WTC11 (cell line): ENCODE results near the gene PARP14. TPM values are rescaled to one million over a fixed set of nuclear protein-coding genes. Genes with fewer than 3 reads are reported as not detected.
A peak's percentile ranks its signal among the peaks of the same experiment; 100 is the strongest.
"Not testable (repeated sequence)": the region's sequence is repeated elsewhere in the genome, so short reads cannot be mapped to it uniquely, and the experiment has no call there.

ENCODE experiments used
- ATAC-seq: fragments of 200-7000 bp; cut with Tn5 transposase; 2 replicates; pipeline ENCODE4 v1.10.0; 2021; ENCODE audit warnings: mild to moderate bottlenecking, moderate library complexity
- CTCF ChIA-PET: fragments of 300-600 bp; sonication (Branson Sonifier 250); formaldehyde crosslinking; loops from one replicate; lab custom pipeline; 2021; ENCODE audit warnings: antibody characterized with exemption; lab: Charles Lee
- POLR2A ChIA-PET: fragments of 350-600 bp; sonication (Branson Sonifier 250); formaldehyde crosslinking; loops from one replicate; lab custom pipeline; 2021; ENCODE audit warnings: antibody characterized with exemption; lab: Charles Lee
- DNase-seq: peaks from one replicate; pipeline ENCODE4 v3.0.0; 2021; ENCODE audit warnings: low spot score
- H3K27ac Mint-ChIP-seq: 2 replicates; pipeline ENCODE4 v1.8.0; 2021; ENCODE audit warnings: mixed read lengths
- H3K27me3 Mint-ChIP-seq: 2 replicates; pipeline ENCODE4 v1.8.0; 2021; ENCODE audit warnings: low read depth, mild to moderate bottlenecking, moderate library complexity, mixed read lengths
- H3K36me3 Mint-ChIP-seq: 2 replicates; pipeline ENCODE4 v1.8.0; 2021; ENCODE audit warnings: mixed read lengths
- H3K4me1 Mint-ChIP-seq: 2 replicates; pipeline ENCODE4 v1.8.0; 2022; ENCODE audit warnings: mixed read lengths
- H3K4me3 Mint-ChIP-seq: 2 replicates; pipeline ENCODE4 v1.8.0; 2021; ENCODE audit warnings: mild to moderate bottlenecking, moderate library complexity, mixed read lengths
- H3K9me3 Mint-ChIP-seq: 2 replicates; pipeline ENCODE4 v1.8.0; 2021; ENCODE audit warnings: mixed read lengths
- AR ChIP-seq: fragments of 250-450 bp; sonication (Bioruptor Pico); IDR thresholded peaks from 2 replicates; pipeline ENCODE4 v1.9.0; 2021; ENCODE audit warnings: mild to moderate bottlenecking
- ATF3 ChIP-seq: sonication (generic); formaldehyde crosslinking; conservative IDR thresholded peaks from 2 replicates; pipeline ENCODE4 v1.8.1; 2022; ENCODE audit warnings: mild to moderate bottlenecking, missing genetic modification reagents
- CREB1 ChIP-seq: sonication (generic); formaldehyde crosslinking; IDR thresholded peaks from 2 replicates; pipeline ENCODE4 v1.8.0; 2023; ENCODE audit warnings: mild to moderate bottlenecking, missing genetic modification reagents
- FOXK1 ChIP-seq: sonication (generic); formaldehyde crosslinking; IDR thresholded peaks from 2 replicates; pipeline ENCODE4 v1.8.0; 2022; ENCODE audit warnings: mild to moderate bottlenecking, moderate library complexity, missing genetic modification reagents
- FOXP1 ChIP-seq: sonication (generic); formaldehyde crosslinking; IDR thresholded peaks from 2 replicates; pipeline ENCODE4 v1.8.0; 2022; ENCODE audit warnings: missing genetic modification reagents, mild to moderate bottlenecking, moderate library complexity, borderline replicate concordance
- GABPB1 ChIP-seq: sonication (generic); formaldehyde crosslinking; IDR thresholded peaks from 2 replicates; pipeline ENCODE4 v1.8.1; 2023; ENCODE audit warnings: mild to moderate bottlenecking, missing genetic modification reagents
- GRHL2 ChIP-seq: fragments of 250-450 bp; sonication (Bioruptor Pico); IDR thresholded peaks from 2 replicates; pipeline ENCODE4 v1.8.0; 2022; ENCODE audit warnings: mild to moderate bottlenecking, moderate library complexity; ENCODE audit not compliant: insufficient replicate concordance, severe bottlenecking
- HMGA2 ChIP-seq: fragments of 250-450 bp; sonication (Bioruptor Pico); IDR thresholded peaks from 2 replicates; pipeline ENCODE4 v1.4.0; 2021; ENCODE audit warnings: mild to moderate bottlenecking, moderate library complexity
- IRF2 ChIP-seq: sonication (generic); formaldehyde crosslinking; IDR thresholded peaks from 2 replicates; pipeline ENCODE4 v1.8.0; 2022; ENCODE audit warnings: low read depth, missing genetic modification reagents, borderline replicate concordance
- NR1H2 ChIP-seq: sonication (generic); formaldehyde crosslinking; IDR thresholded peaks from 2 replicates; pipeline ENCODE4 v1.9.0; 2021; ENCODE audit warnings: mild to moderate bottlenecking, moderate library complexity, missing genetic modification reagents
- NR3C1 ChIP-seq: sonication (generic); formaldehyde crosslinking; conservative IDR thresholded peaks from 2 replicates; pipeline ENCODE4 v1.8.1; 2023; ENCODE audit warnings: low read depth, mild to moderate bottlenecking, missing genetic modification reagents
- OVOL2 ChIP-seq: fragments of 250-450 bp; sonication (Bioruptor Pico); IDR thresholded peaks from 2 replicates; pipeline ENCODE4 v1.9.0; 2021; ENCODE audit warnings: mild to moderate bottlenecking, borderline replicate concordance
- PRRX2 ChIP-seq: fragments of 250-450 bp; sonication (Bioruptor Pico); IDR thresholded peaks from 2 replicates; pipeline ENCODE4 v1.8.0; 2021; ENCODE audit warnings: mild to moderate bottlenecking
- RELA ChIP-seq: sonication (generic); formaldehyde crosslinking; IDR thresholded peaks from 2 replicates; pipeline ENCODE4 v1.8.1; 2022; ENCODE audit warnings: missing genetic modification reagents, mild to moderate bottlenecking, borderline replicate concordance
- SP1 ChIP-seq: sonication (generic); formaldehyde crosslinking; conservative IDR thresholded peaks from 2 replicates; pipeline ENCODE4 v1.8.1; 2022; ENCODE audit warnings: missing genetic modification reagents
- ZNF263 ChIP-seq: sonication (generic); formaldehyde crosslinking; IDR thresholded peaks from 2 replicates; pipeline ENCODE4 v1.8.1; 2022; ENCODE audit warnings: low read depth, mild to moderate bottlenecking, moderate library complexity, missing genetic modification reagents
- total RNA-seq: library from RNA; stranded (reverse); gene quantifications from 3 replicates; pipeline ENCODE4 v1.2.3, GENCODE V29; 2021
- TF ChIP-seq, protein P1 (sequence below): sonication (generic); formaldehyde crosslinking; IDR thresholded peaks from 2 replicates; pipeline ENCODE4 v1.8.0; 2022; ENCODE audit warnings: missing genetic modification reagents
- TF ChIP-seq, protein P2 (sequence below): sonication (generic); formaldehyde crosslinking; IDR thresholded peaks from 2 replicates; pipeline ENCODE4 v1.8.0; 2023; ENCODE audit warnings: missing genetic modification reagents
- TF ChIP-seq, protein P3 (sequence below): sonication (generic); formaldehyde crosslinking; IDR thresholded peaks from 2 replicates; pipeline ENCODE4 v1.8.1; 2022; ENCODE audit warnings: low read depth, mild to moderate bottlenecking, moderate library complexity, missing genetic modification reagents, borderline replicate concordance

The PARP14 gene
- total RNA-seq, 1 experiment from 2014 or later: 15.9 TPM

DNA sequence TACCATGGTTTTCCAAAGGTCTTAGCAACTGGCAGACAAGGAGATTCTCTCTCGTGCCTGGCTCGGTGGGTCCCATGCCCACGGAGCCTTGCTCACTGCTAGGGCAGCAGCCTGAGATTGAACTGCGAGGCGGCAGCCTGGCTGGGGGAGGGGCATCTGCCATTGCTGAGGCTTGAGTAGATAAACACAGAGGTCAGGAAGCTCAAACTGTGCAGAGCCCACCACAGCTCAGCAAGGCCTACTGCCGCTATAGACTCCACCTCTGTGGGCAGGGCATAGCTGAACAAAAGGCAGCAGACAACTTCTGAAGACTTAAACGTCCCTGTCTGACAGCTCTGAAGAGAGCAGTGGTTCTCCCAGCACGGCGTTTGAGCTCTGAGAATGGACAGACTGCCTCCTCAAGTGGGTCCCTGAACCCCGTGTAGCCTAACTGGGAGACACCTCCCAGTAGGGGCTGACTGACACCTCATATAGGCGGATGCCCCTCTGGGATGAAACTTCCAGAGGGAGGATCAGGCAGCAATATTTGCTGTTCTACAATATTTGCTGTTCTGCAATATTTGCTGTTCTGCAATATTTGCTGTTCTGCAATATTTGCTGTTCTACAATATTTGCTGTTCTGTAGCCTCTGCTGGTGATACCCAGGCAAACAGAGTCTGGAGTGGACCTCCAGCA is 29.3 kb upstream of the PARP14 start:
- H3K36me3 Mint-ChIP-seq, ATAC-seq, H3K27me3 Mint-ChIP-seq, H3K27ac Mint-ChIP-seq, H3K4me3 Mint-ChIP-seq, POLR2A ChIA-PET: not testable (repeated sequence)
- peak; percentile 37 for DNase-seq
- CTCF ChIA-PET: interaction anchor here (1.0 to 1.3 kb wide), 2 partner anchors 9 to 28 kb away, joined by 3 to 4 read pairs; no protein-coding TSS in a partner anchor
- TF ChIP-seq FOXK1 (CRISPR knock-in tag): 0 out of 2 replicates have a peak, but pooled peaks have one; percentile 45
- TF ChIP-seq FOXP1 (CRISPR knock-in tag): 0 out of 2 replicates have a peak, but pooled peaks have one; percentile 40
- TF ChIP-seq GABPB1: peak; percentile 95
- H3K4me1 Mint-ChIP-seq: peaks cover 21% of the 10 kb centered on the region
- H3K9me3 Mint-ChIP-seq: peaks cover 17% of the 10 kb centered on the region

DNA sequence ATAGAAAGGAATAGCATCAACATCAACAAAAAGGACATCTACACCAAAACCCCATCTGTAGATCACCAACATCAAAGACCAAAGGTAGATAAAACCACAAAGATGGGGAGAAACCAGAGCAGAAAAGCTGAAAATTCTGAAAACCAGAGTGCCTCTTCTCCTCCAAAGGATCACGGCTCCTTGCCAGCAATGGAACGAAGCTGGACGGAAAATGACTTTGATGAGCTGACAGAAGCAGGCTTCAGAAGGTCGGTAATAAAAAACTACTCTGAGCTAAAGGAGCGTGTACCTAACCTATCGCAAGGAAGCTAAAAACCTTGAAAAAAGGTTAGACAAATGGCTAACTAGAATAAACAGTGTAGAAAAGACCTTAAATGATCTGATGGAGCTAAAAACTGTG is 28.7 kb upstream of the PARP14 start:
- H3K27me3 Mint-ChIP-seq, H3K36me3 Mint-ChIP-seq, ATAC-seq, H3K4me3 Mint-ChIP-seq, CTCF ChIA-PET, POLR2A ChIA-PET, H3K27ac Mint-ChIP-seq, DNase-seq: not testable (repeated sequence)
- peaks cover 17% of the 10 kb centered on the region for H3K9me3 Mint-ChIP-seq
- H3K4me1 Mint-ChIP-seq: peaks cover 19% of the 10 kb centered on the region

DNA sequence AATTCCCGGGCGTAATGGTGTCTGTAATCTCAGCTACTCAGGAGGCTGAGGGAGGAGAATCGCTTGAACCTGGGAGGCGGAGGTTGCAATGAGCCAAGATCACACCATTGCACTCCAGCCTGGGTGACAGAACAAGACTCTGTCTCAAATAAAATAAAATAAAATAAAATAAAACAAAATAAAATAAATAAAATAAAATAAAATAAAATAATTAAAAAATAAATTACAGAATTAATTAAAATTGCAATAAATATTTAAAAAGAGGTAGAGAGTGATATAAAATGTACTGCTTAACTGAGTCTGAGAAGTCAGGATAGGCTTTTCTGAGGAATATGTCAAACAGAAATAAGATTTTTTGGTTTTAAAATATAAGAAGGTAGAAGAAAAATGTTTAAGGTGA is 22.3 kb upstream of the PARP14 start:
- not testable (repeated sequence) for DNase-seq

GRCh38 chr3:122660297-122660974 is 20.2 kb upstream of the PARP14 start:
- ChIA-PET CTCF (interaction anchor here (0.7 to 1.6 kb wide), 13 partner anchors 9 to 268 kb away, joined by 3 to 11 read pairs (median 4); partner anchors contain the start of genes DTX3L, PARP9 and WDR5B), POLR2A (no interaction called here)
- no peaks in the 10 kb centered on the region for H3K36me3 Mint-ChIP-seq
- no peak overlapping the region for H3K4me3 Mint-ChIP-seq
- DNase-seq (peak; percentile 76), ATAC-seq (peak; percentile 96)
- peaks cover 8% of the 10 kb centered on the region for H3K27me3 Mint-ChIP-seq
- no peaks in the 10 kb centered on the region for H3K4me1 Mint-ChIP-seq
- peaks cover 5% of the 10 kb centered on the region; the same call in 1 of the 2 replicates for H3K9me3 Mint-ChIP-seq
- no peak overlapping the region for H3K27ac Mint-ChIP-seq
- TF ChIP-seq NR3C1 (CRISPR knock-in tag): no peak
- no peak for TF ChIP-seq PRRX2
- TF ChIP-seq GABPB1: no peak
- no peak for TF ChIP-seq RELA (CRISPR knock-in tag)
- no peak for TF ChIP-seq SP1 (CRISPR knock-in tag)
- no peak for TF ChIP-seq ATF3
- no peak for TF ChIP-seq OVOL2 (CRISPR knock-in tag)
- no peak for TF ChIP-seq IRF2 (CRISPR knock-in tag)
- no peak for TF ChIP-seq AR (CRISPR knock-in tag)
- TF ChIP-seq, protein P1, sequence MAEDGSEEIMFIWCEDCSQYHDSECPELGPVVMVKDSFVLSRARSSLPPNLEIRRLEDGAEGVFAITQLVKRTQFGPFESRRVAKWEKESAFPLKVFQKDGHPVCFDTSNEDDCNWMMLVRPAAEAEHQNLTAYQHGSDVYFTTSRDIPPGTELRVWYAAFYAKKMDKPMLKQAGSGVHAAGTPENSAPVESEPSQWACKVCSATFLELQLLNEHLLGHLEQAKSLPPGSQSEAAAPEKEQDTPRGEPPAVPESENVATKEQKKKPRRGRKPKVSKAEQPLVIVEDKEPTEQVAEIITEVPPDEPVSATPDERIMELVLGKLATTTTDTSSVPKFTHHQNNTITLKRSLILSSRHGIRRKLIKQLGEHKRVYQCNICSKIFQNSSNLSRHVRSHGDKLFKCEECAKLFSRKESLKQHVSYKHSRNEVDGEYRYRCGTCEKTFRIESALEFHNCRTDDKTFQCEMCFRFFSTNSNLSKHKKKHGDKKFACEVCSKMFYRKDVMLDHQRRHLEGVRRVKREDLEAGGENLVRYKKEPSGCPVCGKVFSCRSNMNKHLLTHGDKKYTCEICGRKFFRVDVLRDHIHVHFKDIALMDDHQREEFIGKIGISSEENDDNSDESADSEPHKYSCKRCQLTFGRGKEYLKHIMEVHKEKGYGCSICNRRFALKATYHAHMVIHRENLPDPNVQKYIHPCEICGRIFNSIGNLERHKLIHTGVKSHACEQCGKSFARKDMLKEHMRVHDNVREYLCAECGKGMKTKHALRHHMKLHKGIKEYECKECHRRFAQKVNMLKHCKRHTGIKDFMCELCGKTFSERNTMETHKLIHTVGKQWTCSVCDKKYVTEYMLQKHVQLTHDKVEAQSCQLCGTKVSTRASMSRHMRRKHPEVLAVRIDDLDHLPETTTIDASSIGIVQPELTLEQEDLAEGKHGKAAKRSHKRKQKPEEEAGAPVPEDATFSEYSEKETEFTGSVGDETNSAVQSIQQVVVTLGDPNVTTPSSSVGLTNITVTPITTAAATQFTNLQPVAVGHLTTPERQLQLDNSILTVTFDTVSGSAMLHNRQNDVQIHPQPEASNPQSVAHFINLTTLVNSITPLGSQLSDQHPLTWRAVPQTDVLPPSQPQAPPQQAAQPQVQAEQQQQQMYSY: no peak
- TF ChIP-seq CREB1 (CRISPR knock-in tag): no peak
- TF ChIP-seq, protein P2, sequence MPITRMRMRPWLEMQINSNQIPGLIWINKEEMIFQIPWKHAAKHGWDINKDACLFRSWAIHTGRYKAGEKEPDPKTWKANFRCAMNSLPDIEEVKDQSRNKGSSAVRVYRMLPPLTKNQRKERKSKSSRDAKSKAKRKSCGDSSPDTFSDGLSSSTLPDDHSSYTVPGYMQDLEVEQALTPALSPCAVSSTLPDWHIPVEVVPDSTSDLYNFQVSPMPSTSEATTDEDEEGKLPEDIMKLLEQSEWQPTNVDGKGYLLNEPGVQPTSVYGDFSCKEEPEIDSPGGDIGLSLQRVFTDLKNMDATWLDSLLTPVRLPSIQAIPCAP: no peak
- TF ChIP-seq ZNF263 (CRISPR knock-in tag): no peak
- TF ChIP-seq, protein P3, sequence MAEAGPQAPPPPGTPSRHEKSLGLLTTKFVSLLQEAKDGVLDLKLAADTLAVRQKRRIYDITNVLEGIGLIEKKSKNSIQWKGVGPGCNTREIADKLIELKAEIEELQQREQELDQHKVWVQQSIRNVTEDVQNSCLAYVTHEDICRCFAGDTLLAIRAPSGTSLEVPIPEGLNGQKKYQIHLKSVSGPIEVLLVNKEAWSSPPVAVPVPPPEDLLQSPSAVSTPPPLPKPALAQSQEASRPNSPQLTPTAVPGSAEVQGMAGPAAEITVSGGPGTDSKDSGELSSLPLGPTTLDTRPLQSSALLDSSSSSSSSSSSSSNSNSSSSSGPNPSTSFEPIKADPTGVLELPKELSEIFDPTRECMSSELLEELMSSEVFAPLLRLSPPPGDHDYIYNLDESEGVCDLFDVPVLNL: no peak
- no peak for TF ChIP-seq GRHL2 (CRISPR knock-in tag)
- TF ChIP-seq NR1H2: no peak

More for the DNA sequence above, 22.3 kb upstream of the PARP14 start:
- CTCF ChIA-PET: interaction anchor here (1.0 kb wide), 1 partner anchor 21 kb away, joined by 4 read pairs; no protein-coding TSS in a partner anchor
- ATAC-seq, H3K27ac Mint-ChIP-seq, H3K36me3 Mint-ChIP-seq, H3K4me3 Mint-ChIP-seq, H3K4me1 Mint-ChIP-seq, POLR2A ChIA-PET, H3K27me3 Mint-ChIP-seq, H3K9me3 Mint-ChIP-seq: not testable (repeated sequence)
- TF ChIP-seq HMGA2 (CRISPR knock-in tag): peak; percentile 99
